NCI-H146 treated with DMSO at 0.1 percent for 48 hours (cell line): ENCODE data around the gene SCD5.

ENCODE experiments used
- DNase-seq: peaks from one replicate; lab custom pipeline; 2025; ENCODE audit not compliant: unreplicated experiment; lab: John Stamatoyannopoulos, UW

The SCD5 gene

GRCh38 chr4:82737354-82737753 lies 61.2 kb downstream of the SCD5 start:
- no peak for DNase-seq

- no peak for DNase-seq
These were observed 65.0 kb downstream of the SCD5 start for GRCh38 chr4:82733636-82734035.

- DNase-seq, result no peak
These were observed 70.3 kb downstream of the SCD5 start for GRCh38 chr4:82728301-82728700.

- DNase-seq, result no peak
These were observed 72.0 kb downstream of the SCD5 start for GRCh38 chr4:82726596-82726995.

- DNase-seq, result peak; percentile 3
These were observed 76.7 kb downstream of the SCD5 start for GRCh38 chr4:82721819-82722423.

GRCh38 chr4:82718162-82718940 lies 80.2 kb downstream of the SCD5 start:
- DNase-seq, result no peak

- no peak for DNase-seq
These were observed 82.6 kb downstream of the SCD5 start for GRCh38 chr4:82715731-82716617.

- no peak for DNase-seq
These were observed 84.7 kb downstream of the SCD5 start for GRCh38 chr4:82713856-82714255.

GRCh38 chr4:82712561-82712960 lies 86.0 kb downstream of the SCD5 start:
- DNase-seq, result no peak

- DNase-seq, result no peak
These were observed 87.3 kb downstream of the SCD5 start for GRCh38 chr4:82711158-82711785.

GRCh38 chr4:82710197-82710929 lies 88.2 kb downstream of the SCD5 start:
- DNase-seq, result peak; percentile 11

GRCh38 chr4:82708982-82709381 lies 89.6 kb downstream of the SCD5 start:
- DNase-seq, result no peak

GRCh38 chr4:82706349-82707000 lies 92.1 kb downstream of the SCD5 start:
- no peak for DNase-seq

- DNase-seq, result no peak
These were observed 92.7 kb downstream of the SCD5 start for GRCh38 chr4:82705928-82706300.

GRCh38 chr4:82705169-82705927 lies 93.2 kb downstream of the SCD5 start:
- no peak for DNase-seq

GRCh38 chr4:82704156-82704555 lies 94.4 kb downstream of the SCD5 start:
- no peak for DNase-seq

GRCh38 chr4:82698412-82698811 lies 100.2 kb downstream of the SCD5 start:
- DNase-seq, result no peak

GRCh38 chr4:82697561-82697960 lies 101.0 kb downstream of the SCD5 start:
- DNase-seq, result no peak

GRCh38 chr4:82696117-82696860 lies 102.3 kb downstream of the SCD5 start:
- DNase-seq, result no peak
